Activated CD8-positive, alpha-beta memory T cell treated with anti-CD3 and anti-CD28 coated beads for 36 hours (primary cell): ENCODE data around the gene MBNL3. TPM values are rescaled to one million over a fixed set of nuclear protein-coding genes. Genes with fewer than 3 reads are reported as not detected.
"Not testable (repeated sequence)": the region's sequence is repeated elsewhere in the genome, so short reads cannot be mapped to it uniquely, and the experiment has no call there.

Experiments
- CTCF ChIA-PET: fragments of 350-600 bp; sonication (Branson Sonifier 250); formaldehyde crosslinking; loops from one replicate; lab custom pipeline; 2021; ENCODE audit warnings: antibody characterized with exemption; lab: Charles Lee
- POLR2A ChIA-PET: fragments of 350-600 bp; sonication (Branson Sonifier 250); formaldehyde crosslinking; loops from one replicate; lab custom pipeline; 2021; ENCODE audit warnings: antibody characterized with exemption; lab: Charles Lee
- total RNA-seq, 2 experiments: library from RNA; stranded (reverse); gene quantifications; one replicate each; pipeline ENCODE4 v1.2.3, GENCODE V29; 2021

Gene MBNL3
- total RNA-seq, 2 experiments from 2014 or later: 24.7 to 24.9 TPM

DNA sequence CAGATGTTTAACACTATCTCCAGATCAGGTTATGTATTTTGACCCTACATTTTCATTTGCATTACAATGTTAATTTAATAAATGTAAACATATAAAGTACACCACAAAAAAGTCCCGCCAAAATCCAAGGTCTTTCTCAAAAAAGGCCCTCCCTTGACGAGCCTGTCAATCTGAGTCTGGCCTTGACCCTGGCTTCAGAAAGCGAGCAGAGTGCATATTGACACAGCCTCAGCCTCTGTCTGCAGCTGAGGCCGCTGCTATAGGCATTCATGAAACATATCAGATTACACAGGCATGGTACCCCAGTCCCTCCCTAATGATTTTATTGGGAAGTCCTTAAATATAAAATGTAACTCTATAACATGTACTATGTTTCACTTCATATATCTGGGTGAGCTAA is 6.2 kb downstream of the MBNL3 start:
- ChIA-PET POLR2A (no interaction called here), CTCF (no interaction called here)

DNA sequence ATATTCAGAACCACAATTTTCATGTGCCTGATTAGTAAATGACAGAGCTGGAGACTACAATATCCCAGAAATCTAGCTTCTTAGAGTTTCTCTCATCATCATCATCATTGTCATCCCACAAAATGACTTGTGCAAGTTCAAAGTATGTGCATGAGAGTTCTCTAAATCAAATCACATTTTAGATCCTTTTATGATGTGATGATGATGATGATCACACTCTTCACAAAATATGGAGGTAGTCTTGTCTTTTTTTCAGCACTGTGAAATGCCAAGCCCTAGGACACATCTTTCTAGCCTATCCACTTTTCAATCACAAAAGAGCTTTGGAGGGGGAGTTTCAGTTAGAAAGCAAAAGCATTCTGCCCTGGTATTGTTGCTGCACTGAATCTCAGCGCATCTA is 7.4 kb downstream of the MBNL3 start:
- ChIA-PET CTCF (no interaction called here), POLR2A (interaction anchor here (0.7 to 1.4 kb wide), 2 partner anchors 8 to 33 kb away, joined by 4 to 5 read pairs; partner anchors contain the start of gene MBNL3)

DNA sequence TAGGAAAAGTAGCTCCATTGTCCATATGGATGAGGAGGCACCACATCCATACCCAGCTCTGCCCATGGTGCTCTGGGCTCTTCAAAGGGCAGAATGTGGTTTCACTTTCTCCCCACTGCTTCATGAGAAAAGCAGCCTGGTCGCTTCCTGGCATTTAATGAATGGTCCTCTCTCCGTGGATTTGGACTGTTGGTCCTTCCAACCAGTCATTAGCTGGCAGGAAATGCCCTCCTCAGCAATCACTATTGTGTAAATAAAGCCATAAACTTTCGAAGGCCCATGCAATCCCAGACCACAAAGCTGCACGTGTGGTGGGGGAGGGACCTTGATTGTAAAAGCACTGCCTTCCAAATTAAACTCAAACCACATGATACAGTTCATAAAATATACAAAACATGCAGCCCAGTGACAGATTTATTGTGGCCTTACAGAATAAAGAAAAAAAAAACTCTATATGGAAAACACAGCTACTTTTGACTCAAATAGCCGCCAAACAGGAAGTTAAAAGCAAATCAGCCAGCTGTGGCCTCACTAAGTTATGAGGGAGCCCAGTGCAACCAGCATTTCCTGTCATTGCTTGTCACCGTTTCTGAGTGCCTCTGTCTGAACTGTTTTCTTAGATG is 8.1 kb downstream of the MBNL3 start:
- ChIA-PET CTCF (no interaction called here), POLR2A (interaction anchor here (0.7 to 1.4 kb wide), 2 partner anchors 8 to 33 kb away, joined by 4 to 5 read pairs; partner anchors contain the start of gene MBNL3)

DNA sequence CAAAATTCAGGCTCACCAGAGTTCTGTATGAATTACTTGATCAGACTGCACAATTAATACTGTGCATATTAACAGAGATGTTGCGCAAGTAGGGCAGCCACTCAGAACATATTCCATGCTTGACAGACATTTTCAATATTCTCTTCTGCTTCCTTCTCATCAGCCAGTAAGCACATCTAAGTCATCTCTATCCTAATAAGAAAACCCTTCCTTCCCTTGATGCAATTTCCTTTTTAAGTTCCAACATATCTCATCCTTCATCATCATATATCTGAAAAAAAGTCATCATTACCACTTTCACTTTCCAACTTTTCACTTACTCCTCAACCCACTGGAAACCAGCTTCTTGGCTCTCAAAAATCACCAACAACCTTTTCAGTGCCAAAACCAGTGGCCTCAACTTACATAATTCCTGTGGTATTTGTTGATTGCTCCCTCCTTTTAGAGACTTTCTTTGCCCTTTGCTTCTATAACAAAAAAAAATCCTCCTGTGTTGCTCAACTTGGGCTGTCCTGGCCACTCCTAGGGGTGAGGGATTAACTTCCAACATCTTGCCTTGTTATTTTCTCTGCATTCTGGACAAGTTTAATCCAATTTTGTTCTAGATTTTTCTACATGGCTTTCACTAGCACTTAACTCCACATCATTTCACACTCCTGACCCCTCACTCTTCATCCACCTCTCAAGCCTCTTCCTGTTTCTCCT is 14.1 kb downstream of the MBNL3 start:
- ChIA-PET POLR2A (no interaction called here), CTCF (no interaction called here)

DNA sequence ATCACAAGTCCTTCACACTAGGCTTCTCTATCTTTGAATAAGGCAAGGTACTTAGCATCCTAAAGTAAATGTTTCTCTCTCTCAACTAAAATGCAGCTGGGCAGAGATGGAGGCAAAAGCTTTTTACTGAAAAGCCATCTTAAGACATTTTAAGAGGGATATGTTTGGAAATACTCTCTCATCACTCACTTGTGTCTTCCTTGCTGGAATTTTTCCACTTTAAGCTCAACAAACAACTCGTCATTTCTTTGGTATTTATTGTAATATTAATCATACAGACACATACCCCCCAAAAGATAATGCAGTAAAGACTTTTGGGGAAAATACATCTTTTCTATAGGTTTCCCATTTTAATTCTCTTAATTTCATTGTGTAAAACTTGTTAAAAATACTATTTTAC is 16.4 kb downstream of the MBNL3 start:
- POLR2A ChIA-PET: no interaction called here
- CTCF ChIA-PET: no interaction called here

DNA sequence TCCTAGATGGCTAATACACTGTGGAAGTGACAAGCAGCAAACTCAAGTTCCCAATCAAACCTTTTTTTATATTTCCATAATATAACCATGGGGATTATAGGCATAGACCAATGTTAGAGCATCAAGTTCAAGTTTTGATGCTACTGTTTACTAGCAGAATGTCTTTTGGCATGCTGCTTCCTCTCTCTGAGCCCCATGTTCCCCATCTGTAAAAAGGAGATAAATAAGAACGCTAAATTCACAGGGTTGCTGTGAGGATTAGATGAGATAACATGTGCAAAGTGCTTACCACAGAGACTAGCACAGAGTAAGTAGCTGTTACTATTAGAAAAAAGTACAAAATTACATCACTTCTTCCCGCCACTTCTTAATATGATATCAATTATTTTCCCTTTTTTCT is 18.0 kb downstream of the MBNL3 start:
- ChIA-PET CTCF (no interaction called here), POLR2A (no interaction called here)

DNA sequence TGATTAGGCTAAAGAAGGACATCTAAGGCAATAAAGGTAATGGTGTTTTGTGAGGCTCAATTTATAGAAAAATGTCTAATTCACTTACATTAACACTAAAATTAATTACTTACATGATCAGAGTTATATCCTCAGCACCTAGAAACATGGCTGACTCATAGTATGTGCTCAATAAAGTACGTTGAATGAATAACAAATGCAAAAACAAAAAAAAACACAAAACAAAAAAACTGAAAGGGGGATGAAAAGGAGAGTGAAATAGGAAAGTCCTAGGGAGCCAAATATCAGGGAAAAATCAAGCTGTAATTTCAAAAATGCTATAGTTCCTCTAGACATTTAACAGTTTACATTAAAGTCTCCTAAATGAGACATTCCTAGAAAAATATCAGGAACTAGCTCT is 18.7 kb downstream of the MBNL3 start:
- ChIA-PET CTCF (no interaction called here), POLR2A (no interaction called here)

DNA sequence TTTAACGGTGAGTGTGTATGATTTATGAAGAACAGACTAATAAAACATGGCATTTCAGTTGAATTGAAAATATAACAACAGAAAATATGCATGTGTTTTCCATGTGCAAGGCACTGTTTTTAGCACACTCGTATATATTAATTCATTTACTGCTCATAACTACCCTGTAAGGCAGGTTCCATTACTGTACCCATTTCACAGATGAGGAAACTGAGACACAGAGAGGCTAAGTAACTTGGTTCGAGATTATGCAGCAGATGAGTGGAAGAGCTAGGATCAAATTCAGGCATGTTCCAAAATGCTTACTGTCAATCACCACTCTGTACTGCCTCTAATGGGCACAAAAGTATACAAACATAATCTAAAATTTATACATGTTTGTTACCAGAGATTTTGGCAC is 20.4 kb downstream of the MBNL3 start:
- ChIA-PET CTCF (no interaction called here), POLR2A (no interaction called here)

DNA sequence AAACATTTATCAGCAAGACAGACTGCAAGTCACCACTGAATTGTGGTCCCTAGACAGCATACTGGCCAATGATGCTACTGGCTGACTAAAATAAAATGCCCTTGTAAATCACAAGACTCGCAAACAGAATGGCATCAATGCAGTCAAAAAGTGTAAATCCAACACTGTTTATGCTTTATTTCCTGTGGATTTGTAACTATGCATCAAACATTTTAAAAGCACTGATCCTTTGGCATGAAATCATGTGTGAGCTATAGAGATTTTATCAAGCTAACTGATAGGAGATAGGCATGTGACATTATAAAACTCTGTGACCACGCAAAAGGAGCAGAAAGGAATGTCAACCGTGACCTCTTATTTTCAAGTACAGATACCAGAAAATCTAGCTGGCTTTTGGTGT is 20.8 kb downstream of the MBNL3 start:
- ChIA-PET CTCF (no interaction called here), POLR2A (no interaction called here)

DNA sequence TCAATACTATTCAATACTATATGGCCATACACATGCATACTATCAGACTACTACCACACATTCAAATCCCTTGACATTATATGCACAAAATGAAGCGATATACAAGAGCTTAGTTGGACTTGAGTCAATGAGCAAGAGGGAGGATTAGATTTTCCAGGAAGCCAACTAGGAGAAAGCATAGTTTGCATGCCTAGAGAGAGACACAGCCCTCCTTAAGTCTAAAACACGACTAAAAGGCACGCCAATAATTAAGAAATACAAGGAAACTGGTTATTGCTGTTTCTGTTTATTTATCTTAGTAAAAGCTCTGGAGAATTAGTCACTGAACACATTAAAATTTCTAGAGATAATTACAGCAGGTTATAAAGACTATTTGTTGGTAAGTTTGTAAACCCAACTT is 21.8 kb downstream of the MBNL3 start:
- CTCF ChIA-PET: no interaction called here
- POLR2A ChIA-PET: no interaction called here

DNA sequence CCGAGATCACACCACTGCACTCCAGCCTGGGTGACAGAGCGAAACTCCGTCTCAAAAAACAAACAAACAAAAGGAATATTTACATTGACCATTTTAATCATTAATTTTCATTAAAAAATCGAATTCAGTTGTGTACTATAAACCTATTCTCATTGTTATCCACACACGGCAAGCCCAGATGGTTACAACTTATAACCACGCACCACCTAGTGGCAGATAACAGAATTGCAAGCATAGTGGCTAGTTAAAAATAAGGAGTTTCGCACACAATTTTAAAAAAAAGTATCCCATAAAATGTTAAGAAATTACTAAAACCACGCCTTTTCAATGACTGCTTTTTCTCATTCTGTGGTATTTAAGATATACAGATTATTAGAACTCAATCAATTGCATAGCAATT is 25.4 kb downstream of the MBNL3 start:
- ChIA-PET POLR2A (no interaction called here), CTCF (no interaction called here)

DNA sequence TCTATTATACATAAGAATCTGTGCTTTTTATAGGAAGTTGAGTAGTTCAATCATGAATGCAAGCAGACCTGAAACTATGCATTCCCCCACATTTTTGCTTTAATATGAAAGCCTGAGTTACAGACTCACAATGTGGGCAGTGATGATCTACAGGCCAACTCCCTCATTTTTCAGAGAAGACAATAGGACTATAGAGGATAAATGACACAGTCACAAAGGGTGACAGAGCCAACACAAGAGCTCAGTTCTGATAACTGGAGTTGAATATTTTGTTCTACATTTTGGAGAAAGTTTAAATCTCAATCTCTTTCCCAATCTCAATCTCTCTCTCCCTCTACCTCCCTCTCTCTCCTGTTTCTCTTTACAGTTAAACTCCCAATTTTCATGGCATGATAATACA is 27.0 kb downstream of the MBNL3 start:
- POLR2A ChIA-PET: no interaction called here
- CTCF ChIA-PET: no interaction called here

DNA sequence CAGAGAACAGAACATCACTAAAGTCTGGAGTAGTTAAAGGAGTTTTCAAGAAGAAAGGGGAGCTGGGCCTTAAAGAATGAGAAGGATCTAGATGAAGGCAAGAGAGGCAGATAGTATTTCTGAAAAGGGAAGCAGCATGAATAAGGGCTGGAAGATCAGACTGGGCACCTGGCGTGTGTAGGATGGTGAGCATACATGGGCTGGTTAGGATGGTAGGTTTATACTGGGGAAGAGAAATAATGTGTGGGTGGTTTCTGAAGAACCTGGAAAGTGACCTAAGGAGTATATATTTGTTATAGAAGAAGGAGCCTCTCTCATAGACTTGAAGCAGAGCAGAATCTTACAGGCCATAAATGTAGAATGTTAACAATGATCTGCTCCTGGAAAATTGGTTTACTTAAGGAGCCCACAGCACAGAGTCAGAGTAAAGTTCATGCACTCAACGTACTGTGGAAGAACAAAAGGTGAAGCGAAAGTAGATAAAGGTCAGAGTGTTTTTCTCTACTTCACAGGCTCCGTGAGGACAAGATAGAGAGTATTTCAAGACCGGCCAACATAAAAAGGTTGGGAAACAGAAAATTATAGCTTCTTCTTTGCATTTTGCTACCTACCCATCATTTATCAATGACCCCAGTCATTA is 35.8 kb downstream of the MBNL3 start:
- CTCF ChIA-PET: no interaction called here
- POLR2A ChIA-PET: no interaction called here

DNA sequence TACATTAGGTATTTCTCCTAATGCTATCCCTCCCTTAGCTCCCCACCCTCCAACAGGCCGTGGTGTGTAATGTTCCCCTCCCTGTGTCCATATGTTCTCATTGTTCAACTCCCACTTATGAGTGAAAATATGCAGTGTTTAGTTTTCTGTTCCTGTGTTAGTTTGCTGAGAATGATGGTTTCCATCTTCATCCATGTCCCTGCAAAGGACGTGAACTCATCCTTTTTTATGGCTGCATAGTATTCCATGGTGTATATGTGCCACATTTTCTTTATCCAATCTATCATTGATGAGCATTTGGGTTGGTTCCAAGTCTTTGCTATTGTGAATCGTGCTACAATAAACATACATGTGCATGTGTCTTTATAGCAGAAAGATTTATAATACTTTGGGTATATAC is 42.9 kb downstream of the MBNL3 start:
- POLR2A ChIA-PET: not testable (repeated sequence)

DNA sequence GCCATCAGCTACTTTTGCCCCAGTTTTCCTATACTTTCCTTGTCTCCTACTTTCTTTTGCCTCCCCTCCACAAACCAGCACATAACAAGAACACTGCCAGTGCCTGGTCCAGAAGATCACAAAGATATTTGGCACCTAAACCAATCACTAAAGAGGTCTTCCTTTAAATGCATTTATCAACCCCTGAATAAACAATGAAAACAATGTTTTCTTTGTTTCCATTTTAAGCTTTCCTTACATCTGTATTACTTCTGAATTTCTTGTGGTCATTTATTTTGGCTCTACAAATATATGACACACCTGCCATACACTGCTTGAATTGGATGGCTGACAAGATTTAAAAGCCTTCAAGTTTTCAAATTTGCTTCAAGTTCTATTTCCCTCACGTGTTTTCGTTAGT is 43.9 kb downstream of the MBNL3 start:
- ChIA-PET POLR2A (no interaction called here), CTCF (no interaction called here)

More for the DNA sequence above, 42.9 kb downstream of the MBNL3 start:
- CTCF ChIA-PET: not testable (repeated sequence)

DNA sequence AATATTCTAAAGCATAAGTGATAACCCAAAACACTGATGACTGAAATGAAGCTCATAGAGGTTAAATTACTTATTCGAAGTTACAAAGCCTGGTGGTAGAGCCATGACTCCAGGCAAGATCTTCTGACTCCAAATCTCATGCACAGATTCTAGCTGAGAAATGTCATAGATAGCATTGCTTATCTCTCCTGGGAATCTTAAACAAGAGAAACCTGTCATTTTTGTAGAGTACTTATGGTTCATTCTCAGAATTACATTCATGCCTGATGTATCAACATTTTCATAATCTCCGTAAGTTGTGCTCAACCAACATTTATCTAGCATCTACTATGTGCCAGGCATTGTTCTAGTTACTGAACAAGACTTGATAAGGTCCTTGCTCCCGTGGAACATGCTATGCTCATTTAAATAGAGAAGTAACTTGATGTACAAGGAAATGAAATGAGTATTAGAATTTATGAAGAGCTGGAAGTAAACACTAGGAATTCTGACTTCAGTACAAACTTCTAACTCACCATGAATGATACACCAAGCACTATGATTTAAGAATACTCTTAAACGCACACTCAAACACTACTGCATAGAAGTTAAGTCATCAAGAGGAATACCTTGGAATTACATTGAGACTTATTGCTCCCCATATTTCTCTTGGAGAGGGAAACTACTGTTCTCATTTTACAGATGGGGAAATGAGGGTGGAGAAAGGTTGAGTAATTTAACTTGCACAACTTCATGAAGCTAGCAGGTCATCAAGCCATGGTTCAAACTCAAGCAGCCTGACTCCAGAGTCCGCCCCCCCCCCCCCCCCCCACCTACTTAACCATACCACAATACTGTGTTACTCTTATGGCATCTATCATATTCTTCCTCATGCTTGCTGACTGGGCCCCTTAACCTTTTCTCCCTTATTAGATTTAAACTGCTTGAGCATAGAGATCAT is 45.4 kb downstream of the MBNL3 start:
- POLR2A ChIA-PET: no interaction called here
- CTCF ChIA-PET: no interaction called here

DNA sequence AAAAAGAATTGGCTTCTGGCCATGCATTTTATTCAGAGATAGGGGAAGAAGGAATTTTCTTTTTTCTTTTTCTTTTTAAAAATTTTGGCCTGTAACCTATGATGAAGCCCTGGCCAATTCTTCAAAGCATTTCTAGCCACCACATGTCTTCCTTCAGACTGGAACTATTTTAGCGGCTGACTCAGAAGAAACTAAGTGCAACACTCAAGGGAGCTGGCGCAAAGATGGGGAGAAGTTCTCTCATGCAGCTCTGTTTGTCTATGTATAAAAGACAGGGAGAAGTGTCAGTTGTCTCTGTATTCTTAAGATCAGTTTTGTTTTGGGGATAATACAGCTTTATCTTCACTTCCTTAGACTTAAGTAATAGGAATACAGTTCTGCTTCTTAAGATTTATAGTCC is 46.1 kb downstream of the MBNL3 start:
- POLR2A ChIA-PET: no interaction called here
- CTCF ChIA-PET: no interaction called here

DNA sequence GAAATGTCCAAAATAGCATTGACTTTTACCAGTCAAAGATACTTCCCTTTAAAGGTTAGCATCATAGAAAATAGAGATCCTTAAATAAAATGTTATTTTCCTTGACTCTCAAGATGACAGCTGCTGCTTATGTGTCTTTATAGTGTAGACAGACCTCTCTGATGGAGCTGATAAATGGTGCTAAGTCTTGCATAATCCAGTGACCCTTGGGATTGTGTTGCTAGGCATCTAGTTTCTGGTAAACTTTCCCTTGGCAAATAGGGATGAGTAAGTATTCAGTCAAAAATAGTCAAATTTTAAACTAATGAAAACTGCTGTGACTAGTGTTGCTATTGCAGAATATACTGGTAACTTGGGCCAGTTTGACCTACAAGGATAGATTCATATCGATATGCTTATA is 53.6 kb downstream of the MBNL3 start:
- CTCF ChIA-PET: no interaction called here
- POLR2A ChIA-PET: no interaction called here

DNA sequence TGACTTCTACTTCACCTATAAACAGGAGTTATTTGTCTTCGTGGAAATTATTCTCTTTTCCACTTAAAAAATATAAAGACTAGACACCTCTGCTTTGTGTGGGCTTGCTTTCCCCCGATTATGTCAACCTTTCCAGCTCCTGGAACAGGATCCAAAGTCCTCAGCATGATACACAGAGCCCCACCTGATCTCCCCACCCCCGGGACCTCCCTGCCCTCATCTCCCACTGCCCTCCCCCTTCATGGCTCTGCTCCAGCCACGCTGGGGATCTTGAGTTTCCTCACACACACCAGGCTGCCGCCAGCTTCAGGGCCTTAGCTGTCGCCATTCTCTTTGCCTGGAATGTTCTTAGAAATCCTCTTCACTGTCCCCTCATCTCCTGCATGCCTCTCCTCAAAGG is 55.3 kb downstream of the MBNL3 start:
- CTCF ChIA-PET: no interaction called here
- POLR2A ChIA-PET: no interaction called here

DNA sequence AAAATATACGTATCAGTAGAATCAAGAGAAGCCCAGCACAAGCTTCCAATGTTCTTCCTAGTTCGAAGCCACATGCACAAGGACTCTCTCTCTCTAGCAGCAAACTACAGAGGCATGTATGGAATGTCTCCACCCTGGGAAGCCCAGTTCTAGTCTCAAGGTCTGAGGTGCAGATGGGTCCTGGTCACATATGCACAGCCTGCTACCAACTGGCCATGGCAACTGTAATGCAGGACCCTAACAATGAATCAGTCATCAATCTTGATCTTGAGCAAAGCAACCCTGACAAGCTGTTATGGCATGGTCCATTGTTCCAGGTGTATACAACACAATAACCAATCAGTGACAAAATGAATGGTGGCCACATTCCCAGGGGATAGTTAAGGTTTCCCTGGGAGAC is 55.8 kb downstream of the MBNL3 start:
- POLR2A ChIA-PET: no interaction called here
- CTCF ChIA-PET: no interaction called here
